Naive thymus-derived CD8-positive, alpha-beta T cell (primary cell): ENCODE results near the gene TRIM32. TPM values are rescaled to one million over a fixed set of nuclear protein-coding genes. Genes with fewer than 3 reads are reported as not detected.

Experiments
- ATAC-seq, 2 donors: fragments of 150-1000 bp; cut with Tn5 transposase in 1 of 2; sonication (Bioruptor Pico), chemical (Tn5 transposase) in 1 of 2; 1 replicate in 1 of 2; 2 replicates in 1 of 2; pipeline ENCODE4 v1.10.0; 2021; ENCODE audit warnings: mild to moderate bottlenecking in 2 of 2, moderate library complexity in 2 of 2
- POLR2A ChIA-PET: fragments of 350-600 bp; sonication (Branson Sonifier 250); formaldehyde crosslinking; loops from one replicate; lab custom pipeline; 2021; ENCODE audit warnings: antibody characterized with exemption; lab: Charles Lee
- DNase-seq, 10 donors: peaks; one replicate each; pipeline versions ENCODE4 v3.0.0 to v3.0.0-alpha.2; 2020 to 2022
- H3K27ac Mint-ChIP-seq, 10 donors: one replicate each; pipeline ENCODE4 v1.8.0; 2020 to 2022; ENCODE audit warnings: mild to moderate bottlenecking in 10 of 10, mixed read lengths in 10 of 10, moderate library complexity in 4 of 10, inconsistent platforms in 1 of 10
- H3K27me3 Mint-ChIP-seq, 5 donors: one replicate each; pipeline ENCODE4 v1.8.0; 2021 to 2022; ENCODE audit warnings: mixed read lengths in 5 of 5
- H3K36me3 Mint-ChIP-seq, 3 donors: one replicate each; pipeline ENCODE4 v1.8.0; 2020 to 2022; ENCODE audit warnings: mixed read lengths in 3 of 3, mild to moderate bottlenecking in 2 of 3, inconsistent platforms in 1 of 3
- H3K4me1 Mint-ChIP-seq, 4 donors: one replicate each; pipeline ENCODE4 v1.8.0; 2021 to 2022; ENCODE audit warnings: mixed read lengths in 4 of 4
- H3K4me3 Mint-ChIP-seq, 10 donors: one replicate each; pipeline ENCODE4 v1.8.0; 2020 to 2022; ENCODE audit warnings: mild to moderate bottlenecking in 10 of 10, mixed read lengths in 10 of 10, moderate library complexity in 6 of 10, inconsistent platforms in 1 of 10
- H3K9me3 Mint-ChIP-seq, 9 donors: one replicate each; pipeline ENCODE4 v1.8.0; 2020 to 2022; ENCODE audit warnings: mixed read lengths in 9 of 9, mild to moderate bottlenecking in 3 of 9, inconsistent platforms in 1 of 9, moderate library complexity in 1 of 9
- polyA plus RNA-seq, 3 donors: library from polyadenylated mRNA; unstranded; fragments of 300-500 nt; fragmentation: Illumina TruSeq; gene quantifications; one replicate each; pipeline ENCODE4 v1.2.3, GENCODE V29; 2021
- total RNA-seq, 8 experiments: library from RNA in 2 of 8; stranded (reverse) in 2 of 8; gene quantifications; one replicate each; pipeline ENCODE4 v1.2.3 and lab custom pipeline; 2021 to 2026

Gene TRIM32
- total and polyA plus RNA-seq, 5 experiments from 2014 or later, result 8.4 to 16.1 (median 14.1) TPM

DNA sequence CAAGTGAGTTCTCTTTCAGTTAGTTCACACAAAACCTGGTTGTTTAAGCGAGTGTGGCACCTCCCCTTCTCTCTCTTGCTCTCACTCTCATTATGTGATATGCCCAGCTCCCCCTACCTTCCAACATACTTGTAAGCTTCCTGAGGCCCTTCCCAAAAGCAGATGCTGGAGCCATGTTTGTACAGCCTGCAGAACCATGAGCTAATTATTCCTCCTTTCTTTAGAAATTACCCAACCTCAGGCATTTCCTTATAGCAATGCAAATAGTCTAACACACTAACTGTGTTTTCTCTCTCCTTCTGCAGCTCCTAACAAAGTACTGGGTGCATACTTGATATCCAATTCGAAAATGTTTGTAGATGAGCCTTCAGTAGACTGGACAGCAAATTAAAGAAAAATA, 62.7 kb downstream of the TRIM32 start:
- H3K4me1 Mint-ChIP-seq, result peaks cover 0 to 1% (median 0%) of the 10 kb centered on the region in 4 donors
- no peak for ATAC-seq
- H3K36me3 Mint-ChIP-seq, result no peaks in the 10 kb centered on the region
- H3K4me3 Mint-ChIP-seq, result no peak overlapping the region
- H3K27ac Mint-ChIP-seq, result no peak overlapping the region
- peaks cover 13 to 35% (median 18%) of the 10 kb centered on the region in 5 donors for H3K27me3 Mint-ChIP-seq
- POLR2A ChIA-PET, result no interaction called here
- H3K9me3 Mint-ChIP-seq, result no peaks in the 10 kb centered on the region
- no peak for DNase-seq

DNA sequence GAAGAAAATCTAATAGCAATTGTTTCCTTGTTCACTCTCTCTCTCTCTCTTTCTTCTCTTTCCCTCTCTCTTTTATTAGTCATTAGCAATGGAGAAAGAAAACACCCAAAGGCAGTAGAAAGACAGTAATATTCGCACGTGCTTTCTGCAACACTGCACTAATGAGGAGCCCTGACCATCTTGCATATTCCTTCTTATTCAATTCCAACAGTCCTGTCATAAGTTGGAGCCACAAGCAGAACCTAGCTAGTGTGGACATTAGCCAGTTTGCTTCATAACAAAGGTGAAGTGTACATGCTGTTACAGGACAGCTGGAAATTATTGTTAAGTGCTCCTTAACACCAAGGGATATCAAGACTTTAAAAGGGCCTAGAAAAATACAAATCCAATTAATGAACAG, 63.4 kb downstream of the TRIM32 start:
- Mint-ChIP-seq H3K36me3 (peaks cover 0 to 2% (median under 1%) of the 10 kb centered on the region in 3 donors), H3K27me3 (peaks cover 13 to 39% (median 18%) of the 10 kb centered on the region in 5 donors), H3K27ac (no peak overlapping the region), H3K4me1 (peaks cover 0 to 1% (median 0%) of the 10 kb centered on the region in 4 donors), H3K4me3 (no peak overlapping the region), H3K9me3 (peaks cover 0 to 4% (median 1%) of the 10 kb centered on the region in 9 donors)
- ATAC-seq, result no peak
- POLR2A ChIA-PET, result no interaction called here
- DNase-seq, result no peak
